OCI-LY7 (cell line): ENCODE results near the gene INPP5A.
"Not testable (repeated sequence)": the region's sequence is repeated elsewhere in the genome, so short reads cannot be mapped to it uniquely, and the experiment has no call there.

ENCODE experiments used
- EZH2phosphoT487 ChIP-seq: fragments of 200-600 bp; sonication (generic); IDR thresholded peaks from 2 replicates; pipeline ENCODE4 v1.6.1; 2018; ENCODE audit warnings: low read depth, borderline replicate concordance, mild to moderate bottlenecking, mixed run types, antibody characterized with exemption, low read length, moderate library complexity, mixed read lengths
- TF ChIP-seq, protein P1 (sequence below): fragments of 200-600 bp; sonication (generic); conservative IDR thresholded peaks from 2 replicates; pipeline ENCODE4 v1.5.1; 2014; ENCODE audit warnings: mild to moderate bottlenecking, antibody characterized with exemption, low read length, moderate library complexity, mixed read lengths

DNA sequence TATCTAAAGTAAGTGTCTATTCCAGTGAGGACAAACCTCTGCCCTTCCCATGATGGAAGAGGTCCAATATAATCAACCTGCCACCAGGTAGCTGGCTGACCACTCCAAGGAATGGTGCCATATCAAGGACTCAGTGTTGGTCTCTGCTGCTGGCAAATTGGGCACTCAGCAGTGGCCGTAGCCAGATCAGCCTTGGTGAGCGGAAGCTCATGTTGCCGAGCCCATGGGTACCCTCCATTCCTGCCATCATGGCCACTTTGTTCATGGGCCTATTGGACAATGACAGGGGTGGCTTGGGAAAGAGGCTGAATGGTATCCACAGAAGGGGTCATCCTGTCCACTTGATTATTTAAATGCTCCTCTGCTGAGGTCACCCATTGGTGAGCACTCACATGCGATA lies 136.2 kb downstream of the INPP5A start:
- TF ChIP-seq, protein P1, sequence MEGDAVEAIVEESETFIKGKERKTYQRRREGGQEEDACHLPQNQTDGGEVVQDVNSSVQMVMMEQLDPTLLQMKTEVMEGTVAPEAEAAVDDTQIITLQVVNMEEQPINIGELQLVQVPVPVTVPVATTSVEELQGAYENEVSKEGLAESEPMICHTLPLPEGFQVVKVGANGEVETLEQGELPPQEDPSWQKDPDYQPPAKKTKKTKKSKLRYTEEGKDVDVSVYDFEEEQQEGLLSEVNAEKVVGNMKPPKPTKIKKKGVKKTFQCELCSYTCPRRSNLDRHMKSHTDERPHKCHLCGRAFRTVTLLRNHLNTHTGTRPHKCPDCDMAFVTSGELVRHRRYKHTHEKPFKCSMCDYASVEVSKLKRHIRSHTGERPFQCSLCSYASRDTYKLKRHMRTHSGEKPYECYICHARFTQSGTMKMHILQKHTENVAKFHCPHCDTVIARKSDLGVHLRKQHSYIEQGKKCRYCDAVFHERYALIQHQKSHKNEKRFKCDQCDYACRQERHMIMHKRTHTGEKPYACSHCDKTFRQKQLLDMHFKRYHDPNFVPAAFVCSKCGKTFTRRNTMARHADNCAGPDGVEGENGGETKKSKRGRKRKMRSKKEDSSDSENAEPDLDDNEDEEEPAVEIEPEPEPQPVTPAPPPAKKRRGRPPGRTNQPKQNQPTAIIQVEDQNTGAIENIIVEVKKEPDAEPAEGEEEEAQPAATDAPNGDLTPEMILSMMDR, result not testable (repeated sequence)
- TF ChIP-seq EZH2phosphoT487, result not testable (repeated sequence)
